GM19238 (cell line): ENCODE measurements around the gene TNFRSF17.

ENCODE experiments used
- DNase-seq: peaks from one replicate; pipeline ENCODE4 v3.0.0; 2011; ENCODE audit warnings: low spot score; ENCODE audit not compliant: insufficient read length

The TNFRSF17 gene

DNA sequence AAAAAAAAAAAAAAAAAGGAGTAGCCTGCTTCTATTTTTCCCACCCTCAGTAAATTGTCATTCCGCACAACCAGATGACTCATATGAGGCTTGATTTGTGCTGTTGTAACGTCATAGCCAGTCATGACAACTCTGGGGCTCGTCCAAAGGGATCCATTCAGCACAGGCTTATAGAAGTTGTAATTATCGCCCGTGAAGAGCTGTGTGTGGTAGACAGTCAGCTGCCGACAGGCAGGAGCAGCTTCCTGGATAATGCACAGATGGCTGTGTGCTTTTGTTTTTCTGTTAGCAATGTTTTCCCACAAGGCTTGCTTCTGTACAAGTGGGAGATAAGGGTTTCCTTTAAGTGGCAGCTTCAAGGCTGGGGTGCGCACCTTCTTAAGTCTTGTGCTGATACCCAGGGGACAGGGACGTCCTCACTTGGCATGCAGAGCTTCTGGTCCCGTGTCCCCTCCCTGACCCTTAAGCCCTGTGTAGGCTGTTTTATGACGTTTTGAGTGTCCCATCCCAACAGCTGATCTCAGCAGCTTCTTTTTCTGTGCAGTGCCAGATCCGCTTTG is 37.5 kb downstream of the TNFRSF17 start:
- DNase-seq: no peak

DNA sequence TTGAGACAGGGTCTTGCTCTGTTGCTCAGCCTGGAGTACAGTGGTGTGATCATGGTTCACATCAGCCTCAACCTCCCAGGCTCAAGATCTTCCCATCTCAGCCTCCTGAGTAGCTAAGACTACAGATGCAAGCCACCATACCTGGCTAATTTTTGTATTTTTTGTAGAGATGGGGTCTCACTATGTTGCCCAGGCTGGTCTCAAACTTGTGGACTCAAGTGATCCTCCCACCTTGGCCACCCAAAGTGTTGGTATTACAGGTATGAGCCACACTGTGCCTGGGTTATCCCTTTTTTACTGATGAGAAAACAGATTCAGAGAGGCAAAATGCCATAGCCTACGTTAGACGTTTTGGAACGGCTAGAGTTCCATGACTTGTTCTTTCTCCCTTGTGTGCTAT is 41.6 kb downstream of the TNFRSF17 start:
- no peak for DNase-seq

DNA sequence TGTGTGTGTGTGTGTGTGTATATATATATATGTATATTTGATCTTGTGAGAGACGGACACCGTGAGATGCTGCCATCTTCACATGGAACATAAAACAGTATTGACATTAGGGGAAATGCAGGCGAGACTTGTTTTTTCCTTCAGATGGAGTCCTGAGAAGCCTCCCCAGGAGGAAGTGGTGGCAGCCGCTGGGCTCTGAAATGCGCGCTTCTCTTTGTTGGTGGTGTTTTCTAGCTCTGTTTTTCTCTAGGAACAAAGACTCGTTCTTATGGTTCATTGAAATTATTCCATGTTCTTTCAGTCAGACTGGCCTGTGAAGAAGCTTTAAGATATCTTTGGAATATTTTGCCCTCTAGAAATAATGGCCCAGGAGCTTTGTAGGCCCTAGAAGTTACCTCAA is 44.5 kb downstream of the TNFRSF17 start:
- no peak for DNase-seq

DNA sequence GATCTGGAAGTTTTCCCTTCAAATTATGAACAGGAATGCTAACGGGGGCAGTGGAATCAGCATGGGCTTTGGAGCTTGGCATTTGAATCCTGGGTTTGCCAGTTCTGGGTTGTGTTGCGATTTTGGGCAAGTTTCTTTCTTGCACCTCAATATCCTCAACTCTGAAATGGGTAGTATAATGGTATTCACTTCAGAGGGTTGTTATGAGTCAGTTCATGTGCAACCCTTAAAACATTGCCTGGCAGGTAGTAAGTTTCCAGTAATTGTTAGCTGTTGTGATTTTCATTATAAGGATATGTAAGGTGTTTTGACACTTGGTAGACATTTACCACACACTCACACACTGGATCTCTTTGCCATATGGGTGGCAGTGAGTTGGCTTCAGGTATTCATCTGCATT is 44.9 kb downstream of the TNFRSF17 start:
- DNase-seq: no peak

DNA sequence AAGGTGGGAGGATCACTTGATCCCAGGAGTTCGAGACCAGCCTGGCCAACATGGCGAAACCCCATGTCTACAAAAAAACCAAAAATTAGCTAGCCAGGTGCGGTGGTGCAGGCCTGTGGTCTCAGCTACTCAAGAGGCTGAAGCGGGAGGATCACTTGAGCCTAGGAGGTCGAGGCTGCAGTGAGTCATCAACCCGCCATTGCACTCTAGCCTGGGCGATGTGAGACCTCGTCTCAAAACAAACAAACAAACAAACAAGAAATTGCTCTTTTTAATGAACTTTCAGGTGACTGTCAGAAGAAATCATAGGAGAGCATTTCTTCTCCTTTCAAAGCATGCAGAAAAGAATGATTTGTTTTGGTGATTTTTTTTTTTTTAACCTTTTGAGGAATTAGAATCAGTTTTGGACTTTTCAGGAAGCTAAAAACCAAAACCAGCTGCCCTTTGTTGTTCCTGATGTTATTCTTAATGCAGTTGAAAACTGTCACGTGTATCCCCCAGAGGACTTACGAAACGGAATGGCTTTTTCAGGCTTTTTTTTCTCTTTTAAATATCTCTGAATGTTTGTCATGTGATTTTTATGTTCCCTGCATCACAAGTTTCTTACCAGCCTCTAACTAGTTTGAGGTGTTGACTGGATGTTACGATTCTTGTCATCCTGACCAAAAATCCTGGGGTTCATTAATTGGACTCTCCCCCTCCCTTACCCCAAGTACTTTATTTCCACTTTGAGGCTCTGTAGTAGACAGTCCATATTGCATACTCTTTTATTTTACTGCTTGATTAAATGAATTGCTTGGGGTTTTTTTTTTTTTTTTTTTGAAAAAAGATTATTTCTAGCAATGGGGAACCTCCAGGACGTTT is 45.6 kb downstream of the TNFRSF17 start:
- no peak for DNase-seq

DNA sequence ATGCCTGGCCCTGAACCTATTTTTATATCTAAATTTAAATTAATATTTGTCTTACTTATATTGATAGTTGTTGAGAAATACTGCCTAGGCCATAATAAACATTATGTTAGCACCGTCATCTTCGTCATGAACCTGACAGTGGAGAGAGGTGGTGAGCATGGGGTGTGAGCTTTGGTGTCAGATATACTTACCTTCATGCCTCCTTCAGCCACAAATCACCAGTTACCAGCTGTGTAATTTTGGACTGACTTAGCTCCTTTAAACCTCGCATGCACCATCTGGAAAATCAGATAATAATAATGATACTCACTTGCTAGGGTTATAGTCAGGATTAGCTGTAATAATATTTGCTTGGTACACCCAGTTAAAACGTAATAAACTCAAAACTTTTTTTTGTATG is 46.6 kb downstream of the TNFRSF17 start:
- DNase-seq: no peak

DNA sequence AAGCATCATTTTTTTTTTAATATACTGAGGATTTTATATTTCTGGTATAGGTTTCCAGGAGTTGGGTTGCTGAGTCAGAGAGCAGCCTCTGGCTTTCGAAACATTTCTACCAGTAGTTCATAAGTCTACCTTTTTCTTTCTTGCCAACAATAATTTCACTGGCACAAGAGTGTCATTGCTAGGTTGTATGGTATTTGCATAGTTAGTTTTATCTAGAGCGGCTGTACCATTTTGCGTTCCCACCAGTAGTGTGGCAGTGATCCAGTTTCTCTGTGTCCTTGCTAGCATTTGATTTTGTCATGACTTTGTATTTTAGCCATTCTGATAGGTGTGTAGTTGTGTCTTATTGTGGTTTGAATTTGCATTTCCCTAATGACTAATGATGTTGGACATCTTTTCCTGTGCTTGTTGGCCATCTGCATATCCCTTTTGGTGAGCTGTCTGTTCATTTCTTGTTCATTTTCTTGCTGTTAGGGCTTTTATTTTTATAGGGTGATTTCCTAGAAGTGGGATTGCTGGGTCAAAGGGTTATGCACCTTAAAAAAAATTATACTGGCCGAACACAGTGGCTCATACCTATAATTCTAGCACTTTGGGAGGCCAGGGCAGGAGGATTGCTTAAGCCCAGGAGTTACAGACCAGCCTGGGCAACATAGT is 51.4 kb downstream of the TNFRSF17 start:
- DNase-seq: no peak

DNA sequence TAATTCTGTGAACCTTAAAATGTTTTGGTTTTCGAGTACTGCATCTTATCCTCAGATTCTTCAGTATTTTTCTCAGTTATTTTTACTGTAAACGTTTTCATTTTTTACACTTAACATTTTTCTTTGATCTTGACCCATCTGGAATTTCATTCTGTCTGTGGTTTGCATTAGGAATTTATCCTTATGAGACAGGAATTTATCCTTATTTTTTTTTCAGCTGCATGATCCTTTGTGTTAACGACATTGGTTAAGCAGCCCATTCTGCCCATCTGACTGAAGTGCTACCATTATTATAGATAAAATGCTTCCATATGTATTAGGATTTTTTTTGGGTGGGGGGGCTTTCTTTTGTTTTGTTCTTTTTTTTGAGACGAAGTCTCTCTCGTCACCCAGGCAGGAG is 52.5 kb downstream of the TNFRSF17 start:
- no peak for DNase-seq
